Measurements from ENCODE around the gene RCAN3. TPM values are rescaled to one million over a fixed set of nuclear protein-coding genes. Genes with fewer than 3 reads are reported as not detected.
"Not testable (repeated sequence)": the region's sequence is repeated elsewhere in the genome, so short reads cannot be mapped to it uniquely, and the experiment has no call there.

Gene RCAN3
- total RNA-seq, 4 donors from 2014 or later, result 25.6 to 37.9 (median 35.2) TPM

GRCh38 chr1:24459551-24460266 is 42.9 kb upstream of the RCAN3 start:
- intact Hi-C loops (cut with DNase I), result no loop called here
- Histone ChIP-seq H3K4me3 (replicated peaks in 1 of 3) (no peak overlapping the region), H3K9me3 (no peaks in the 10 kb centered on the region), H3K36me3 (peaks cover 5 to 9% of the 10 kb centered on the region in 2 donors), H3K27me3 (no peaks in the 10 kb centered on the region), H3K27ac (peak overlapping the region; percentile 61 to 78 (median 67)), H3K4me1 (peaks cover 25 to 51% of the 10 kb centered on the region in 2 donors)
- TF ChIP-seq, protein P1, sequence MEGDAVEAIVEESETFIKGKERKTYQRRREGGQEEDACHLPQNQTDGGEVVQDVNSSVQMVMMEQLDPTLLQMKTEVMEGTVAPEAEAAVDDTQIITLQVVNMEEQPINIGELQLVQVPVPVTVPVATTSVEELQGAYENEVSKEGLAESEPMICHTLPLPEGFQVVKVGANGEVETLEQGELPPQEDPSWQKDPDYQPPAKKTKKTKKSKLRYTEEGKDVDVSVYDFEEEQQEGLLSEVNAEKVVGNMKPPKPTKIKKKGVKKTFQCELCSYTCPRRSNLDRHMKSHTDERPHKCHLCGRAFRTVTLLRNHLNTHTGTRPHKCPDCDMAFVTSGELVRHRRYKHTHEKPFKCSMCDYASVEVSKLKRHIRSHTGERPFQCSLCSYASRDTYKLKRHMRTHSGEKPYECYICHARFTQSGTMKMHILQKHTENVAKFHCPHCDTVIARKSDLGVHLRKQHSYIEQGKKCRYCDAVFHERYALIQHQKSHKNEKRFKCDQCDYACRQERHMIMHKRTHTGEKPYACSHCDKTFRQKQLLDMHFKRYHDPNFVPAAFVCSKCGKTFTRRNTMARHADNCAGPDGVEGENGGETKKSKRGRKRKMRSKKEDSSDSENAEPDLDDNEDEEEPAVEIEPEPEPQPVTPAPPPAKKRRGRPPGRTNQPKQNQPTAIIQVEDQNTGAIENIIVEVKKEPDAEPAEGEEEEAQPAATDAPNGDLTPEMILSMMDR (IDR thresholded peaks at IDR 0.05), result no peak
- no peak for TF ChIP-seq POLR2A (IDR thresholded peaks at IDR 0.05)
- WGBS, 2 donors, result 39 to 49% methylated on average over 6 of the region's 6 CpGs
- DNase-seq, result peak; percentile 93 to 94

DNA sequence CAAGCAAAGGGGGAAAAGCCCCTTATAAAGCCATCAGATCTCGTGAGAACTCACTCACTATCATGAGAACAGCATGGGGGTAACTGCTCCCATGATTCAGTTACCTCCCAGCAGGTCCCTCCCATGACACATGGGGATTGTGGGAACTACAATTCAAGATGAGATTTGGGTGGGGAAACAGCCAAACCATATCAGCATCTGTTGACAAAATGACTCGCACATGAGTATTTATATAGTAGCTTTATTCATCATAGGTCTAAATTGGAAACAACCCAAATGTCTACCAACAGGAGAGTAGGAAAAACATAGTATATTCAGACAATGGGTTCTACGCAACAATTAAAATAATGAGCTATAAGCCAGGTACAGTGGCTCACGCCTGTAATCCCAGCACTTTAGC is 40.5 kb upstream of the RCAN3 start:
- peak overlapping the region in 1 of 3 donors; percentile 2 for H3K27ac ChIP-seq
- H3K27me3 ChIP-seq; H3K36me3 ChIP-seq; intact Hi-C loops (cut with DNase I); H3K9me3 ChIP-seq; DNase-seq; H3K4me3 ChIP-seq (replicated peaks in 1 of 3): not testable (repeated sequence)
- peaks cover 33 to 64% of the 10 kb centered on the region in 2 donors for H3K4me1 ChIP-seq
- 96 to 97% methylated on average over 4 of the region's 4 CpGs for WGBS, 2 donors

DNA sequence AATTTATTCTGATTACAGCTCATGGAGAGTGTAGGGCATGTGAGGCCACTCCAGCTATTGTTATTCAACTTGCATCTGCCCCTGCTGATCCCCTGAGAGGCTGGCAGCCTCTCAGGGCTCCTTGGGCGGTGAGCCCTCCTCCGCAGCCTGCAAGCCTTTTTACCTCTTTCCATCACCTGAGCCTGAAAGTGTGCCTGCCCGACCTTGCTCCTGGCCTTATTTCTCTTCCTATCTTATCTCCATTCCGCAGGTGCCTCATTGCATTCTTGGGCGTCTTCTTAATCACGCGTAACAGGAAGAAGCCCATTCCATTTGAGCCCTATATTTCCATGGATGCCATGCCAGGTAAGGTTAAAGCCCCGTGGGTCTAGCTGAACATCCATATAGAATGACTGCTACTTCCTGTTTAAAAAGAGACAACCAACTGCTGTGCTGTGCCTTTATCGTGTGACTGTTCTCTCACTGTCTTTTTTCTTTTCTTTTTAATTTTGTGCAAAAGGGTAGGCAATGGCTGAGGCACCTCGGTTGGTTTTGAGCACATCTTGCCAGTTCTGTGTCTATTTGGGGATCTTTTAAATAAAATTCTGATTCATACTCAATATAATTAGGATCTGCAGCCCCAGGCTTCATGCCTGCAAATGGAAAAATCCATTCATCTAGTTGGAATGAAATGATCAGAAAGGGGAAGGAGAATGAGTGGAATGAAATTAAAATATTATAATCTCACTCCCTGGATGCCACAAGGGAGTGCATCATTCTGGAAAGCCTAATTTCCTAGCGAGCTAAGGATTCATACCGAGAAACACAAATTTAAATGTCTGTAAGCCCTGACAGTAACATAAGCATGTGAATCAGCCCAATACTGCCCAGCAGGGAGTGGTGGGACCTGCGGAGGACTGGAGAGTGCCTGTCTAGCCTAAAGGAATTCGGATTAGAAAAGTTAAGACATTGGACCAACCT is 38.6 kb upstream of the RCAN3 start:
- Histone ChIP-seq H3K36me3 (no peaks in the 10 kb centered on the region), H3K4me3 (replicated peaks in 1 of 3) (no peak overlapping the region), H3K27ac (peak overlapping the region; percentile 62 to 69 (median 69)), H3K4me1 (peaks cover 21 to 45% of the 10 kb centered on the region in 2 donors), H3K27me3 (no peaks in the 10 kb centered on the region), H3K9me3 (no peaks in the 10 kb centered on the region)
- DNase-seq, result peak; percentile 76 to 78
- intact Hi-C loops (cut with DNase I), result no loop called here
- 45 to 47% methylated on average over 14 of the region's 14 CpGs for WGBS, 2 donors
- TF ChIP-seq POLR2A (IDR thresholded peaks at IDR 0.05), result no peak

DNA sequence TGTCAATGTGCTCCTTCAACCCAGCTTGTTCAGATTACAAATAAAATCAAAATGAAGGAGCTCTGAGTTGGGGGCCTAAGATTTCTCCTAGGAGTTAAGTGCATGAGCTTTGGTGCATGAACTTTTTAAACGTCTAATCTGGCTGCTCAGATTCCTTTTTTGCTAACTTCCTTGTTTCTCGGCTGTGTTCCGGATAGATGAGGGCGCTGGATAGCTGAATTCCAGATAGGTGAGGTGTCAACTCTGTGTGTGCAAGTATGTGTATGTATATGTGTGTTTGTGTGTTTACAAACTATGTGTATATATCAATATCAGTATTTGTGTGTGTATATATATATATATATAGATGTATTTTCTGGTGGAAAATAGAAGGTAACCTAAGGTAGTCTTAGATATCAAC is 37.5 kb upstream of the RCAN3 start:
- Histone ChIP-seq H3K27me3 (no peaks in the 10 kb centered on the region), H3K36me3 (no peaks in the 10 kb centered on the region), H3K27ac (peak overlapping the region; percentile 62 to 69 (median 69)), H3K4me3 (replicated peaks in 1 of 3) (no peak overlapping the region), H3K9me3 (no peaks in the 10 kb centered on the region), H3K4me1 (peaks cover 17 to 35% of the 10 kb centered on the region in 2 donors)
- no peak for DNase-seq
- intact Hi-C loops (cut with DNase I), result no loop called here
- WGBS, 2 donors, result 63 to 72% methylated on average over 4 of the region's 4 CpGs
- TF ChIP-seq, protein P1 (IDR thresholded peaks at IDR 0.05), result no peak
- TF ChIP-seq POLR2A (IDR thresholded peaks at IDR 0.05), result no peak

GRCh38 chr1:24465638-24466037 is 37.0 kb upstream of the RCAN3 start:
- Histone ChIP-seq H3K27me3 (no peaks in the 10 kb centered on the region), H3K4me3 (replicated peaks in 1 of 3) (no peak overlapping the region), H3K9me3 (no peaks in the 10 kb centered on the region), H3K27ac (peak overlapping the region; percentile 62 to 69 (median 69)), H3K36me3 (no peaks in the 10 kb centered on the region), H3K4me1 (peaks cover 17 to 35% of the 10 kb centered on the region in 2 donors)
- TF ChIP-seq POLR2A (IDR thresholded peaks at IDR 0.05), result no peak
- TF ChIP-seq, protein P1 (IDR thresholded peaks at IDR 0.05), result no peak
- WGBS, 2 donors, result 75 to 84% methylated on average over 2 of the region's 2 CpGs
- DNase-seq, result no peak
- intact Hi-C loops (cut with DNase I), result no loop called here

Measured in thyroid gland (tissue), 4 donors.